ENCODE results near the gene TRIM8.
"Not testable (repeated sequence)": the region's sequence is repeated elsewhere in the genome, so short reads cannot be mapped to it uniquely, and the experiment has no call there.

TRIM8 gene

DNA sequence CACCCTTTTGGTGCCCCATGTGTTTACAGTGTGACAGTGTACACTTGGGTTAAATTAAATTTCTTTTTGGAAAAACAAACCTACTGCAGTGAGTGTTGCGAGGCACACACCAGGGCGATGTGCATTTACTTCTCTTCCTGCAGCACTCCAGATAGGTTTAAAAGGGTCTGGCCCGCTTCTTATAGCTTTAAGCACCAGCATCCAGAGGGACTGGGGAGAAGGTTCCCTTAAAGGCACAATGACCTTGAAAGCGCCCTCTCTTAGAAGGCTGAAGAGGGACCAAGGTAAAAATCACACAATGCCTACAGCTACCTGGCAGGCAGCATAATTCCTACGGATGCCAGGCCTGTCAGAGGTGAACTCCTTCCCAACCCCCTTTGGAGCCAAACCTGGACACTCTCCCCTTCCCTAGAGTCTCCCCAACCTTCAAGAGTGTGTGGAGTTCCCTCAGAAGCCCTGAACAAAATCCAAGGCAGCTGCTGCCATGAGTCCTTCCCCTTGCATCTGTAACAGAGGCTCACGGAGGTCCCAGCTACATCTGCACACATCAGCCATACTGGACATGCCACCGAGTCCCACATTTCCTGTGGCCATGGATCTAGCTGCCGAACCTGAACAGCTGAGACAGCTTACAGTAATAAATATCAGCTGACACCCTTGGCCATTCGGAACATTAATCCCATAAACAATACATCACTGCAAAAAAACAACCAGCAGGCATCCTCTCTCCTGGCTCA is 33.2 kb downstream of the TRIM8 start:
- no peaks in the 10 kb centered on the region for H3K36me3 ChIP-seq (ENCODE audit: control insufficient read depth in 1 of 2, insufficient read depth in 2 of 2, low read length in 2 of 2)
- H3K27me3 ChIP-seq (ENCODE audit: control insufficient read depth in 1 of 2, insufficient read depth in 2 of 2, low read length in 2 of 2) = no peaks in the 10 kb centered on the region
- H3K4me1 ChIP-seq (ENCODE audit: control insufficient read depth in 1 of 2, insufficient read depth in 2 of 2, low read length in 2 of 2) = peaks cover 33 to 42% of the 10 kb centered on the region in 2 donors
- no peak overlapping the region for H3K4me3 ChIP-seq (ENCODE audit: low read depth in 1 of 2, low read length in 2 of 2)
- H3K27ac ChIP-seq (ENCODE audit: low read depth, low read length) = no peak overlapping the region
- no peaks in the 10 kb centered on the region for H3K9me3 ChIP-seq (ENCODE audit: control insufficient read depth in 1 of 2, low read length in 2 of 2)
- H3K9ac ChIP-seq (ENCODE audit: low read depth in 1 of 2, low read length in 2 of 2) = peak overlapping the region in 1 of 2 donors; percentile 21

DNA sequence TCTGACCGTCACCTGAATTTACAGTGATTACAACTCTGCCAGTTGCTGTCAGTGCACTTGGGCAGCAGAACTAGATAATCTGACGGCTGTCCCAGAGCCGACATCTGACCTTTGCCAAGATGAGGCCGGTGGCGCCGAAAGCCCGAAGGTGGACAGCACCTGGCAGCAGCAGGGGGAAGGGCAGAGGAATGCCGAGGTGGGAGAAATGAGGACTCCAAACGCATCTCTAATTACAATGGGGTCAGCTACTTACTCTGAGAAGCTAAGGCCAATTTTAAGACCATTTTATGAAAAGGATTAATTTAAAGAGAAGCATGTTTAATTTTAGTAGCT is 33.8 kb downstream of the TRIM8 start:
- no peaks in the 10 kb centered on the region for H3K27me3 ChIP-seq (ENCODE audit: control insufficient read depth in 1 of 2, insufficient read depth in 2 of 2, low read length in 2 of 2)
- H3K27ac ChIP-seq (ENCODE audit: low read depth, low read length) = no peak overlapping the region
- no peak overlapping the region for H3K4me3 ChIP-seq (ENCODE audit: low read depth in 1 of 2, low read length in 2 of 2)
- H3K36me3 ChIP-seq (ENCODE audit: control insufficient read depth in 1 of 2, insufficient read depth in 2 of 2, low read length in 2 of 2) = no peaks in the 10 kb centered on the region
- peaks cover 33 to 42% of the 10 kb centered on the region in 2 donors for H3K4me1 ChIP-seq (ENCODE audit: control insufficient read depth in 1 of 2, insufficient read depth in 2 of 2, low read length in 2 of 2)
- no peaks in the 10 kb centered on the region for H3K9me3 ChIP-seq (ENCODE audit: control insufficient read depth in 1 of 2, low read length in 2 of 2)
- H3K9ac ChIP-seq (ENCODE audit: low read depth in 1 of 2, low read length in 2 of 2) = no peak overlapping the region

DNA sequence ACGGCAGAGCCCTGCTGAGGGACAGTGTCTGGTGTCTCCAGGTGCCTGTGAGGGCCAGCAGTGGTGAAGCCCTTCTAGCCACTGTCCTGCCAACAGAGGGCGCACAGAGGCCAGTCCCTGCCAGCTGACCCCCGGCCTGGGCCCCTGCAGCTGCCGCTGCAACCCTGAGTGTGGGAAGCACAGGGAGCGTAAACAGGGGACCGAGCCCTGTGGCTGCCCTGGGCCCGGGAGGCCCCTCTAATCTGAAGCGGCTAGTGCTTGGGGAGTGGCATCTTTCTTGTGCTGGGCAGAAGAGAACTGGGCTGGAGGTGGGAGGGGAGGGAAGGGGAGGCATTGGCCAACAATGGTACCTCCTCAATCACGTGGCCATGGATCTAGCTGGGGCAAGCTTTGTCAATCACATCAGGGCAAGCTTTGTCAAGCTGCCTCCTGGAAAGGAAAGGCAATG is 34.6 kb downstream of the TRIM8 start:
- H3K9ac ChIP-seq (ENCODE audit: low read depth in 1 of 2, low read length in 2 of 2) = no peak overlapping the region
- H3K4me1 ChIP-seq (ENCODE audit: control insufficient read depth in 1 of 2, insufficient read depth in 2 of 2, low read length in 2 of 2) = peaks cover 27 to 40% of the 10 kb centered on the region in 2 donors
- no peak overlapping the region for H3K27ac ChIP-seq (ENCODE audit: low read depth, low read length)
- no peaks in the 10 kb centered on the region for H3K9me3 ChIP-seq (ENCODE audit: control insufficient read depth in 1 of 2, low read length in 2 of 2)
- no peaks in the 10 kb centered on the region for H3K27me3 ChIP-seq (ENCODE audit: control insufficient read depth in 1 of 2, insufficient read depth in 2 of 2, low read length in 2 of 2)
- no peaks in the 10 kb centered on the region for H3K36me3 ChIP-seq (ENCODE audit: control insufficient read depth in 1 of 2, insufficient read depth in 2 of 2, low read length in 2 of 2)
- H3K4me3 ChIP-seq (ENCODE audit: low read depth in 1 of 2, low read length in 2 of 2) = peak overlapping the region; percentile 3 to 20

DNA sequence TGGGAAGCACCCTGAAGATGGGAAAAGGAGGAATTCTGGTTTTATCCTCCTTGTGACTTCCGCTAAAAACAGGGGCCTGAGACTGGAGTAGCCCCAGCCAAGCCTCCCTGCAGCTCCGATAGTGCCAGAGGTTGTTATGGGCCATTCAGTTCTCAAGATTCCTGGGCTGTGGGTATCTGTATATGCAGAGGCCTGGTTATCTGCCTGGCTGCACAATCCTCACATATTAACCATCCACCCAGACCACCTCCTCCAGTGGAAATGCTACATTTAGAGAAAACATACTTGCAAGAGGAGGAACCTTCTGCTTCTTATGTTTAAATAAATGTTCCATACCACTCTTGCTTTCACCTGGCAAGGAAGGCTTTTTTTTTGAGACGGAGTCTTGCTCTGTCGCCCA is 35.3 kb downstream of the TRIM8 start:
- Histone ChIP-seq H3K9me3 (ENCODE audit: control insufficient read depth in 1 of 2, low read length in 2 of 2) (no peaks in the 10 kb centered on the region), H3K9ac (ENCODE audit: low read depth in 1 of 2, low read length in 2 of 2) (no peak overlapping the region), H3K27me3 (ENCODE audit: control insufficient read depth in 1 of 2, insufficient read depth in 2 of 2, low read length in 2 of 2) (no peaks in the 10 kb centered on the region), H3K36me3 (ENCODE audit: control insufficient read depth in 1 of 2, insufficient read depth in 2 of 2, low read length in 2 of 2) (no peaks in the 10 kb centered on the region), H3K27ac (ENCODE audit: low read depth, low read length) (no peak overlapping the region), H3K4me3 (ENCODE audit: low read depth in 1 of 2, low read length in 2 of 2) (no peak overlapping the region), H3K4me1 (ENCODE audit: control insufficient read depth in 1 of 2, insufficient read depth in 2 of 2, low read length in 2 of 2) (peaks cover 19 to 34% of the 10 kb centered on the region in 2 donors)

DNA sequence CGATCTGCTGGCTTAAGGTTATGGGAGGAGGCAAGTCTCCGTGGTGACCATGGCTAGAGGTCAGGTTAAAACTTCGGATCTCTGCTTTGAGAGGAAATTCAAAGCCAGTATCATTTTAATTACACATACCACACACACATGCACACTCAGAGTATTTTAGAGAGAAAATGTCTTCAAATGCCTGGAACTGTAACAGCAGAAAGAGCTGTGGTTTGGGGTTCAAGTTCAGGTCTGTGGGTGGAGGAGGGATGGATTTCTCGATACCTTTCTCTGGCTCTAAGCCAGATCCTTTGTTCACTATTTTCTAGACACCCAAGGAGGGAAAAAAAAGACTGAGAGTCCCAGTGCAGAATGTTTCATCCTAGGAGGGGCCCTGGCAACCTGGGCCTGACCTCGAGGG is 37.4 kb downstream of the TRIM8 start:
- H3K36me3 ChIP-seq (ENCODE audit: control insufficient read depth in 1 of 2, insufficient read depth in 2 of 2, low read length in 2 of 2) = peaks cover 0 to 6% of the 10 kb centered on the region in 2 donors
- H3K27ac ChIP-seq (ENCODE audit: low read depth, low read length) = no peak overlapping the region
- H3K4me3 ChIP-seq (ENCODE audit: low read depth in 1 of 2, low read length in 2 of 2) = no peak overlapping the region
- H3K27me3 ChIP-seq (ENCODE audit: control insufficient read depth in 1 of 2, insufficient read depth in 2 of 2, low read length in 2 of 2) = no peaks in the 10 kb centered on the region
- H3K9me3 ChIP-seq (ENCODE audit: control insufficient read depth in 1 of 2, low read length in 2 of 2) = no peaks in the 10 kb centered on the region
- no peak overlapping the region for H3K9ac ChIP-seq (ENCODE audit: low read depth in 1 of 2, low read length in 2 of 2)
- peaks cover 11 to 24% of the 10 kb centered on the region in 2 donors for H3K4me1 ChIP-seq (ENCODE audit: control insufficient read depth in 1 of 2, insufficient read depth in 2 of 2, low read length in 2 of 2)

DNA sequence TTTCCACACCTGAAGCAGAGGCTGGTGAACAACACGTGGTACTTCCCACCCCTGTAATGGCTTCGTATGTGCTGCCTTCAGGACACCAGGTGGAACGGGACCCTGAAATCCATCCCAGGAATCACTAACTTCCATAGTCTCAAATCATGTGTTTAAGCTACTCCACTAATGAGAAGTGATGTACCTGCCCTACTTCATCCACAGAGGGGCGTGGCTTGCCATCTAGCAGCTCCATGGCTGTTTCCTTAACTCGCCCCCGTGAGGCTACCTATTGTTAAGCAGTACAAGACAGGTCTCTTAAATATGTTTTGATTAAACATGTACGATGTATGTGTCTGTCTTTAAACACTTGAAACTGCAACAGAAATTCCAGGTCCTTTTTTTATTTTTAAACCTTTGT is 38.1 kb downstream of the TRIM8 start:
- Histone ChIP-seq H3K4me3 (ENCODE audit: low read depth in 1 of 2, low read length in 2 of 2) (no peak overlapping the region), H3K4me1 (ENCODE audit: control insufficient read depth in 1 of 2, insufficient read depth in 2 of 2, low read length in 2 of 2) (peaks cover 11 to 17% of the 10 kb centered on the region in 2 donors), H3K9ac (ENCODE audit: low read depth in 1 of 2, low read length in 2 of 2) (no peak overlapping the region), H3K27me3 (ENCODE audit: control insufficient read depth in 1 of 2, insufficient read depth in 2 of 2, low read length in 2 of 2) (no peaks in the 10 kb centered on the region), H3K27ac (ENCODE audit: low read depth, low read length) (no peak overlapping the region), H3K9me3 (ENCODE audit: control insufficient read depth in 1 of 2, low read length in 2 of 2) (no peaks in the 10 kb centered on the region), H3K36me3 (ENCODE audit: control insufficient read depth in 1 of 2, insufficient read depth in 2 of 2, low read length in 2 of 2) (peaks cover 0 to 6% of the 10 kb centered on the region in 2 donors)

DNA sequence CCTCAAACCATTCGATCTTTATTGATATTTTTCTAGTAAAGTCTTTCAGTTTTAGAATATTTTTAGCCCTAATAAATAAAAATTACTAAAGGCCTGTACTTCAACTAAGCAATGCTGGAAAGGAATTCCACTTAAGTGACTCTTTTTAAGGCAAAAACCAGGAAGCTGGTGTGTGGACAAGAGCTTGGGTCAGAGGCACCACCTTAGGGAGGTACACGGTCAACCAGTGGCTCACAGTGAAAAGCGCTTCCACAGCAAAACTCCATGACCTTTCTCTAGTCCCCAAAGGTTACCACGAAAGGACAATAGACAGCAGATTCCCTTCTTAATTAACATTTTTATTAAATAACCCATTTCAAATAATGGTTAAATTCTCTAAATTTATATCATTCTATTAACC is 38.7 kb downstream of the TRIM8 start:
- Histone ChIP-seq H3K36me3 (ENCODE audit: control insufficient read depth in 1 of 2, insufficient read depth in 2 of 2, low read length in 2 of 2) (peaks cover 0 to 6% of the 10 kb centered on the region in 2 donors), H3K4me1 (ENCODE audit: control insufficient read depth in 1 of 2, insufficient read depth in 2 of 2, low read length in 2 of 2) (peaks cover 11% of the 10 kb centered on the region in 2 donors), H3K9me3 (ENCODE audit: control insufficient read depth in 1 of 2, low read length in 2 of 2) (no peaks in the 10 kb centered on the region), H3K9ac (ENCODE audit: low read depth in 1 of 2, low read length in 2 of 2) (no peak overlapping the region), H3K27ac (ENCODE audit: low read depth, low read length) (no peak overlapping the region), H3K27me3 (ENCODE audit: control insufficient read depth in 1 of 2, insufficient read depth in 2 of 2, low read length in 2 of 2) (no peaks in the 10 kb centered on the region), H3K4me3 (ENCODE audit: low read depth in 1 of 2, low read length in 2 of 2) (no peak overlapping the region)

DNA sequence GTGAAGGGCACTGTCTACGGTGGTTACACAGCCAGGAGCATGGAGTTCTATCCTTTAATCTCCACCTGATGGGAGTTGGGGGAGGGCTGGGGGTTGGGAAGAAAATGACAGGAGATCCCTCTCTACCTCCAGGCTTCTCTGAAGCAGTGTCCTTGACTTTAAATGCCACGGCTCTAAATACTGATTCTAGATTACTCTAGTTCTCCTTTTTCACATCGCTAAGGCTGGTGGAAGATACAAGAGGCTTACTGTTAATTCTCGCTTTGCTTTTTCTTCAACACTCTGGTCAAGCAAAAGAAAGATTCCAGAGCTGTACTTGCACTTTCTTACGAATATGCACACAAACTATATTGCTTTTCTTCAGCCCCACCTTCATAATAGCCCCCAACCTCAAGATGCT is 39.5 kb downstream of the TRIM8 start:
- Histone ChIP-seq H3K4me1 (ENCODE audit: control insufficient read depth in 1 of 2, insufficient read depth in 2 of 2, low read length in 2 of 2) (peaks cover 5 to 6% of the 10 kb centered on the region in 2 donors), H3K4me3 (ENCODE audit: low read depth in 1 of 2, low read length in 2 of 2) (no peak overlapping the region), H3K36me3 (ENCODE audit: control insufficient read depth in 1 of 2, insufficient read depth in 2 of 2, low read length in 2 of 2) (peaks cover 0 to 6% of the 10 kb centered on the region in 2 donors), H3K27ac (ENCODE audit: low read depth, low read length) (no peak overlapping the region), H3K9me3 (ENCODE audit: control insufficient read depth in 1 of 2, low read length in 2 of 2) (no peaks in the 10 kb centered on the region), H3K9ac (ENCODE audit: low read depth in 1 of 2, low read length in 2 of 2) (no peak overlapping the region), H3K27me3 (ENCODE audit: control insufficient read depth in 1 of 2, insufficient read depth in 2 of 2, low read length in 2 of 2) (no peaks in the 10 kb centered on the region)

DNA sequence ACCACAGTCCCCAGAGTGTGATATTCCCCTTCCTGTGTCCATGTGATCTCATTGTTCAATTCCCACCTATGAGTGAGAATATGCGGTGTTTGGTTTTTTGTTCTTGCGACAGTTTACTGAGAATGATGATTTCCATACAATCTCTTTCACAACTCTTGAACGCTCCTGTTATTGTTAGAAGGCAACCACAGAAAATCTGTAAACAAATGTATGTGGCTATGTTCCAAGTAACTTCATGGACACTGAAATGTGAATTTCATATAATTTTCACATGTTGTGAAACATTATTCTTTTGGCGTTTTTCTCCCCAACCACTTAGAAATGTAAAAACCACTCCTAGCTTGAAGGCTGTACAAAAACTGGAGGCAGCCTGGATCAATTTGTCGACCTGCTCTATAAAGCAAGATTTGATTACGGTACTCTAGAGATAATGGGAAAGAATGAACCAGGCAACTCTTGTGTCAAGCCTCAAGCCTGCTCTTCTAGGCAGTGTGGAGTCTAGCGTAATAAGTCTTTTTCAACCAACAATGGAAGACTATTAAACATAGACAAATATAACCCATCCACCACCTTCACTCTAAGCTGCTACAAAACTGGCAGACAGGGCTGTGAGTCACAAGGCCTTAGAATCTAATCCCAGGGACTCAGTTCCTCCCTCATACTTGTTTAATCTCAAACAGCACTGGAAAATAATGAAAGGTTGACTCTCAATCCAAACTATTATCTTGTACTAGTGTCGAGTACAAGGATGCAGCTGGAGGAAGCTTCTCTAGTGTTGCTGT is 47.2 kb downstream of the TRIM8 start:
- Histone ChIP-seq H3K27ac (ENCODE audit: low read depth, low read length) (no peak overlapping the region), H3K36me3 (ENCODE audit: control insufficient read depth in 1 of 2, insufficient read depth in 2 of 2, low read length in 2 of 2) (peaks cover 0 to under 1% of the 10 kb centered on the region in 2 donors), H3K27me3 (ENCODE audit: control insufficient read depth in 1 of 2, insufficient read depth in 2 of 2, low read length in 2 of 2) (no peaks in the 10 kb centered on the region), H3K9me3 (ENCODE audit: control insufficient read depth in 1 of 2, low read length in 2 of 2) (no peaks in the 10 kb centered on the region), H3K4me3 (ENCODE audit: low read depth in 1 of 2, low read length in 2 of 2) (no peak overlapping the region), H3K4me1 (ENCODE audit: control insufficient read depth in 1 of 2, insufficient read depth in 2 of 2, low read length in 2 of 2) (no peaks in the 10 kb centered on the region), H3K9ac (ENCODE audit: low read depth in 1 of 2, low read length in 2 of 2) (no peak overlapping the region)

DNA sequence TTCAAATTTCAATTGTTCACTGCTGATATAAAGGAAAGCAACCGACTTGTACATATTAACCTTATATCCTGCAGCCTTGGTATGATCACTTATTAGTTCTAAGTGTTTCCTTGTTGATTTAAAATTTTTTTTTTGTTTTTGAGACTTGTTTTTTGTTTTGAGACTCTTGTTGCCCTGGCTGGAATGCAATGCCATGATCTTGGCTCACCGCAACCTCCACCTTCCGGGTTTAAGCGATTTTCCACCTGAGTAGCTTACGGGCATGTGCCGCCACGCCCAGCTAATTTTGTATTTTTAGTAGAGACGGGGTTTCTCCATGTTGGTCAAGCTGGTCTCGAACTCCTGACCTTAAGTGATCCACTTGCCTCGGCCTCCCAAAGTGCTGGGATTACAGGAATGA is 51.1 kb downstream of the TRIM8 start:
- H3K27ac ChIP-seq (ENCODE audit: low read depth, low read length); H3K4me3 ChIP-seq (ENCODE audit: low read depth in 1 of 2, low read length in 2 of 2); H3K4me1 ChIP-seq (ENCODE audit: control insufficient read depth in 1 of 2, insufficient read depth in 2 of 2, low read length in 2 of 2); H3K9me3 ChIP-seq (ENCODE audit: control insufficient read depth in 1 of 2, low read length in 2 of 2); H3K9ac ChIP-seq (ENCODE audit: low read depth in 1 of 2, low read length in 2 of 2); H3K27me3 ChIP-seq (ENCODE audit: control insufficient read depth in 1 of 2, insufficient read depth in 2 of 2, low read length in 2 of 2): not testable (repeated sequence)
- H3K36me3 ChIP-seq (ENCODE audit: control insufficient read depth in 1 of 2, insufficient read depth in 2 of 2, low read length in 2 of 2) = peaks cover 5 to 20% of the 10 kb centered on the region in 2 donors

Data from duodenal mucosa (tissue), 2 donors.